Colonic mucosa (tissue), 4 donors: ENCODE data around the gene BEND5. TPM values are rescaled to one million over a fixed set of nuclear protein-coding genes. Genes with fewer than 3 reads are reported as not detected.

Experiments
- DNase-seq: peaks from one replicate; pipeline ENCODE4 v3.0.0-alpha.2; 2020
- H3K27ac ChIP-seq: fragments of 200-600 bp; one replicate; pipeline ENCODE4 v1.8.0; 2021
- H3K27me3 ChIP-seq: fragments of 200-600 bp; one replicate; pipeline ENCODE4 v1.8.0; 2021
- H3K36me3 ChIP-seq: fragments of 200-600 bp; one replicate; pipeline ENCODE4 v1.8.0; 2021
- H3K4me1 ChIP-seq: fragments of 200-600 bp; one replicate; pipeline ENCODE4 v1.8.0; 2021; ENCODE audit warnings: mild to moderate bottlenecking
- H3K4me3 ChIP-seq: fragments of 200-600 bp; one replicate; pipeline ENCODE4 v1.8.0; 2021
- H3K9ac ChIP-seq, 2 donors: one replicate each; pipeline ENCODE4 v1.7.0; 2013; ENCODE audit warnings: control low read depth in 2 of 2, low read depth in 2 of 2, low read length in 2 of 2
- H3K9me3 ChIP-seq: fragments of 200-600 bp; one replicate; pipeline ENCODE4 v1.8.0; 2021
- intact Hi-C: fragments of 100-400 bp; cut with DNase I; formaldehyde crosslinking; loops from one replicate; pipeline ENCODE4 v1.14.1; 2022
- total RNA-seq, 2 donors: library from RNA; stranded (reverse); fragmentation: NEBNext Ultra II Directional in 1 of 2; extraction: Animal tissue kit (Norgen Biotek cat#: 25700) in 1 of 2; gene quantifications; one replicate each; pipeline ENCODE4 v1.2.1, GENCODE V29; 2021
- TF ChIP-seq, protein P1 (sequence below): fragments of 200-600 bp; IDR thresholded peaks from one replicate; pipeline ENCODE4 v1.8.0; 2022; ENCODE audit warnings: antibody characterized with exemption, mild to moderate bottlenecking
- donor health status: healthy.
- donor health status: DM: no; HTN: no; CAD: no.
- donor health status: DM: no; HTN: no; CAD: no.

The BEND5 gene
- total RNA-seq, 2 donors from 2014 or later: 0.57 to 4.9 TPM

DNA sequence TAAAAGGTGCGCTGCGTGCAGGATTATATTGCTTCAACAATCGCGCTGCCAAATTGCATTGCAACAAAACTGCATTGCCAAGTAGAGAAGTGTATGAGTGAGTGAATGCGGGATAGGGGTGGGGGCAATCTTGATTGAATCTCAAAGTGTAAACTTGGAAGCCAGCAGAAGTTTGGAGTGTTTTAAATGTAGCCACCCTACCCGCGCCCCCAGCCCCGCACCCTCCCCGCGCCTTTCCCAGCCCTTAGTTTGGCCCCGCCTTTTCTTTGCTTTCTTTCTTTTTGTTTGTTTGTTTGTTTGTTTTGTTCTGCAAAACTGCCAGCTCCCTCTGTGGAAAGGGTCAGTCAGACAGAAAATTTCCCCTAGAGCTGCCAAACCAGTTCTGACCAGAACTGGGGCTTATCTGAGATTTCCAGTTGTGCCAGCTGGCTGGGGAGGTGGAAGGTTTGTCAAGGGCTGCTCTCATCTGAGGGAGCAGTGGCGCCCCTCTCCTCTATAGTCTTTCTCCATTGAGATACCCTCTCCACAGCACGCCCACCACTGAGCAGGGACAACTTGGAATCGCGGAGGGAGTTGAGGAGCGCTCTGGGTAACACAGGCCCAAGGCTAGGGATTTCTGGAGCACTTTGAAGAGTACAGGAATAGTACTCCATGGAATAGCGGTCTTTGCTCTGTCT, 666 bp upstream of the BEND5 start:
- TF ChIP-seq, protein P1, sequence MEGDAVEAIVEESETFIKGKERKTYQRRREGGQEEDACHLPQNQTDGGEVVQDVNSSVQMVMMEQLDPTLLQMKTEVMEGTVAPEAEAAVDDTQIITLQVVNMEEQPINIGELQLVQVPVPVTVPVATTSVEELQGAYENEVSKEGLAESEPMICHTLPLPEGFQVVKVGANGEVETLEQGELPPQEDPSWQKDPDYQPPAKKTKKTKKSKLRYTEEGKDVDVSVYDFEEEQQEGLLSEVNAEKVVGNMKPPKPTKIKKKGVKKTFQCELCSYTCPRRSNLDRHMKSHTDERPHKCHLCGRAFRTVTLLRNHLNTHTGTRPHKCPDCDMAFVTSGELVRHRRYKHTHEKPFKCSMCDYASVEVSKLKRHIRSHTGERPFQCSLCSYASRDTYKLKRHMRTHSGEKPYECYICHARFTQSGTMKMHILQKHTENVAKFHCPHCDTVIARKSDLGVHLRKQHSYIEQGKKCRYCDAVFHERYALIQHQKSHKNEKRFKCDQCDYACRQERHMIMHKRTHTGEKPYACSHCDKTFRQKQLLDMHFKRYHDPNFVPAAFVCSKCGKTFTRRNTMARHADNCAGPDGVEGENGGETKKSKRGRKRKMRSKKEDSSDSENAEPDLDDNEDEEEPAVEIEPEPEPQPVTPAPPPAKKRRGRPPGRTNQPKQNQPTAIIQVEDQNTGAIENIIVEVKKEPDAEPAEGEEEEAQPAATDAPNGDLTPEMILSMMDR: no peak
- Histone ChIP-seq H3K4me1 (no peaks in the 10 kb centered on the region), H3K4me3 (peak overlapping the region; percentile 50), H3K27ac (no peak overlapping the region), H3K9me3 (no peaks in the 10 kb centered on the region), H3K9ac (no peak overlapping the region), H3K36me3 (no peaks in the 10 kb centered on the region), H3K27me3 (no peaks in the 10 kb centered on the region)
- peak; percentile 20 for DNase-seq
- intact Hi-C loops: no loop called here

DNA sequence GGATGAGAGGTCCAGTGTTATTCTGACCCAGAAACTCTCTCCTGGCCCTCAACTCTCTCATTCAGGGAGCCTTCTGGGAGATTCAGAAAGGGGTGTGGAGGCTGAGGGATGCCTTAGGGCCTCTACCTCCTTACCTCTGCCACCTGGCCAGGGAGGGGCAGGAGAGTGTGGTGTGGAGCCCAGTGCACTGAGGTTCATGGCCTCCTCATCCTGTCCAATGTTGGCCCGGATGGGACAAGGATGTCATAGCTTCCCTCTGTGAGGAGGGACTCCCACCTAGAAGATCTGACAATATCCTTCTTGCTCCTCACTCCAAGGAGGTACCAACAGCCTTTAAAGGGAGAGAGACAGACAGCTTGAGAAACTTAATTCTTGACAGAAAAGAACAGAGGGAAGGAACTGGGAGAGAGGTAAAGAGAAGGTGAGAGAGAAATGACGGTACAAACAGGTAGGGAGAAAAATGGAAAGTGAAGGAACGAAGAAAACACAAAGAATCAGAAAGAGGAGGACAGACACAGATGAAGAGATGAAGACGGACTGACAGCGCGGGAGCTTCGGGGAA, 779 bp downstream of the BEND5 start:
- Histone ChIP-seq H3K27ac (no peak overlapping the region), H3K4me1 (no peaks in the 10 kb centered on the region), H3K9me3 (no peaks in the 10 kb centered on the region), H3K4me3 (peak overlapping the region; percentile 50), H3K9ac (no peak overlapping the region), H3K36me3 (no peaks in the 10 kb centered on the region), H3K27me3 (no peaks in the 10 kb centered on the region)
- TF ChIP-seq, protein P1: no peak
- intact Hi-C loops: no loop called here
- no peak for DNase-seq

DNA sequence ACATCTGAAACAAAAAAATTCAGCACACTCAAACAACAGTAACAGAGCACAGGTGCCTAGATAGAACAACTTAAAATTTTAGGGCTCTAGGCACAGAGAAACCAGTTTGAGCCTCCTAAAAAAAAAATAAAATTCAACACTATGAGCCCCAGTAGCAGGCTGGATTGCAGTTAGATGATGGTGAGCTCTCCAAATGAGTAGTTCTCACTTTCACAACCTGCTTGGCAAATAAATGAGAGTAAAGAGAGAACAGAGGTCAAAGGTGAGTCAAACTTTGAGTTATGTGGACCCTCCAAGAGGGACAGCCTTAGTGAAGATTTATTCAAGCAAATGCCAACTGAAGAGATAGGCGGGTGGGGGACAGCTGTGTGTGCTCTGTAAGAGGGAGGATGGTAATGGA, 3.6 kb downstream of the BEND5 start:
- Histone ChIP-seq H3K4me3 (no peak overlapping the region), H3K9ac (no peak overlapping the region), H3K4me1 (no peaks in the 10 kb centered on the region), H3K9me3 (no peaks in the 10 kb centered on the region), H3K27me3 (no peaks in the 10 kb centered on the region), H3K27ac (no peak overlapping the region), H3K36me3 (no peaks in the 10 kb centered on the region)
- DNase-seq: no peak
- intact Hi-C loops: no loop called here
- TF ChIP-seq, protein P1: no peak

DNA sequence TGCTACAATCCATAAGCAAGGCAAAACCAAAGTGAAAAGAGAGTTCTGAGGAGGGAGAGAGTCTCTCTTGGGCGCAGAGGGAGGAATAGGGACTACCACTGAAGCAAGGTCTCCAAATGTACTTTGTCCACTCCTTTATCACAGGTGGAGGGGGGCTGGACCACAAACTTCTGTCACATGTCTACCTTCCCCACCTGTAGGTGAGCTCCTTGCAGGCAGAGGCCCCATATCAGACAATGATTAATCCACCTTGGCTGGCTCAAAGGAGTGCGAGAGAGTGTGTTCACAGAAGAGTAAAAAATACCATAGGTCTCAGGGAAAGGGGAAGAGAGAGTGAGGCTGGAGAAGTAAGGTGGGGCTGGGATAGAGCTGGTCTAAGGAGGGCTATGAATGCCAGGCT, 4.5 kb downstream of the BEND5 start:
- peak; percentile 26 for DNase-seq
- no peak overlapping the region for H3K4me3 ChIP-seq
- H3K27me3 ChIP-seq: no peaks in the 10 kb centered on the region
- no peak overlapping the region for H3K27ac ChIP-seq
- no peak overlapping the region for H3K9ac ChIP-seq
- no peaks in the 10 kb centered on the region for H3K9me3 ChIP-seq
- TF ChIP-seq, protein P1: no peak
- H3K36me3 ChIP-seq: no peaks in the 10 kb centered on the region
- intact Hi-C loops: no loop called here
- H3K4me1 ChIP-seq: no peaks in the 10 kb centered on the region

DNA sequence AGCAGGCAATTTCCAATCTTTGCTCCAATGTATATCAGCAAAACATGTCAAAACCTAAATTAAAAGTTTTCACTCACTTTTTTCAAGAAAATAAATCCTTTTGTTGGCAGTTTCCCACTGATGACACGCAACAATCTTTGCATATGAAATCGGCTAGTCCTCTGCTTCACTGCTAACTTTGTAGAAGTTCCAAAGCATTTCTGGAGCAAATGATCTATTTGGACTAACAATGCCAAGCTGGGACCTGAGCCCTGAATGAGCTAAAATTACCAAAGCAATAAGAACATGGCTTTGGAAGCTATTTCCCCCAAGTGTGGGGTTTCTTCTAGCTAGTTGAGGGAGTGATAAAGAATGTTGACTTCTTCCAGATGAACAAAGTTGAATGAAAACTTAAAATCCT, 5.1 kb downstream of the BEND5 start:
- H3K4me1 ChIP-seq: no peaks in the 10 kb centered on the region
- no peak overlapping the region for H3K27ac ChIP-seq
- no peaks in the 10 kb centered on the region for H3K36me3 ChIP-seq
- intact Hi-C loops: no loop called here
- no peak for DNase-seq
- TF ChIP-seq, protein P1: no peak
- no peaks in the 10 kb centered on the region for H3K9me3 ChIP-seq
- no peak overlapping the region for H3K4me3 ChIP-seq
- H3K27me3 ChIP-seq: no peaks in the 10 kb centered on the region
- no peak overlapping the region for H3K9ac ChIP-seq
